Activated gamma-delta T cell treated with anti-CD3 and anti-CD28 coated beads, Interleukin-2, amount 50 U/mL, for 16 hours (primary cell): ENCODE data around the gene VENTX.
A peak's percentile ranks its signal among the peaks of the same experiment; 100 is the strongest.

Experiments
- DNase-seq: peaks from one replicate; pipeline ENCODE4 v3.0.0-alpha.2; 2020; ENCODE audit warnings: low read depth

VENTX gene

DNA sequence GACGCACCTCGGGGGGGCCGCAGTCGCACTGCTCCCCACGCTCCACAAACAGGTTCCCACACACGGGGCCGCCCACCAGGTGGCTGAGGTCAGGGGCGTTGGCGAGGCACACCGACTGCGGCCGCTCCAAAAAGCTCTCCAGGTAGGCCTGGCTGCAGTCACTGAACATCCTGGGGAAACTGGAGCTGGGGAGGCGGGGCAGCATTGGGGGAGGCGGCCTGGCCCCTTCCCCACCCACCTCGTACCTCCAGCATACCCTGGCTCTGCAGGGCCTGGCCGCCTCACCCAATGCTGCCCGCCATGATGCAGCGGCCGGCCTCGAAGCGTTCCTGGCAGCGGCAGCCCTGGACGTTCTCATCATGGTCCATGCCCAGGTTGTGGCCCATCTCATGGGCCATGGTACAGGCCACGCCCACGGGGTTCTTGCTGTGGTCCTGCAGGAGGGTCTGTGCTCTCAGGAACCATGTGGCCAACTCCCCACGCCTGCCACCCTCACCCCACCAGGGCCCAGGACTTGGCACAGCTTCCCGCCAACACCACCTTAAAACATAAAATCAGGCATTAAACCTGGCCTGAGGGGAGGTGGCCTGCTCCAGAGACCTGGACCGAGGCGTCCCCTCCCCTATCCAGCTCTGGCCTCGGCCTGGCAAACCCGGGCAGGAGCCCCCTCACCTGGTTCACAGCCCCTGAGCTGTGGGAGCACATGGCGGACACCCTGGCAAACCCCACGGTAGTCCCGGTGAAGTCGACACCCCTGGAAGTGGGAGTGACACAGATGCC is 34.1 kb downstream of the VENTX start:
- no peak for DNase-seq

GRCh38 chr10:133272301-133272963 is 34.8 kb downstream of the VENTX start:
- no peak for DNase-seq

GRCh38 chr10:133272964-133273420 is 35.3 kb downstream of the VENTX start:
- no peak for DNase-seq

GRCh38 chr10:133273534-133274143 is 36.0 kb downstream of the VENTX start:
- no peak for DNase-seq

DNA sequence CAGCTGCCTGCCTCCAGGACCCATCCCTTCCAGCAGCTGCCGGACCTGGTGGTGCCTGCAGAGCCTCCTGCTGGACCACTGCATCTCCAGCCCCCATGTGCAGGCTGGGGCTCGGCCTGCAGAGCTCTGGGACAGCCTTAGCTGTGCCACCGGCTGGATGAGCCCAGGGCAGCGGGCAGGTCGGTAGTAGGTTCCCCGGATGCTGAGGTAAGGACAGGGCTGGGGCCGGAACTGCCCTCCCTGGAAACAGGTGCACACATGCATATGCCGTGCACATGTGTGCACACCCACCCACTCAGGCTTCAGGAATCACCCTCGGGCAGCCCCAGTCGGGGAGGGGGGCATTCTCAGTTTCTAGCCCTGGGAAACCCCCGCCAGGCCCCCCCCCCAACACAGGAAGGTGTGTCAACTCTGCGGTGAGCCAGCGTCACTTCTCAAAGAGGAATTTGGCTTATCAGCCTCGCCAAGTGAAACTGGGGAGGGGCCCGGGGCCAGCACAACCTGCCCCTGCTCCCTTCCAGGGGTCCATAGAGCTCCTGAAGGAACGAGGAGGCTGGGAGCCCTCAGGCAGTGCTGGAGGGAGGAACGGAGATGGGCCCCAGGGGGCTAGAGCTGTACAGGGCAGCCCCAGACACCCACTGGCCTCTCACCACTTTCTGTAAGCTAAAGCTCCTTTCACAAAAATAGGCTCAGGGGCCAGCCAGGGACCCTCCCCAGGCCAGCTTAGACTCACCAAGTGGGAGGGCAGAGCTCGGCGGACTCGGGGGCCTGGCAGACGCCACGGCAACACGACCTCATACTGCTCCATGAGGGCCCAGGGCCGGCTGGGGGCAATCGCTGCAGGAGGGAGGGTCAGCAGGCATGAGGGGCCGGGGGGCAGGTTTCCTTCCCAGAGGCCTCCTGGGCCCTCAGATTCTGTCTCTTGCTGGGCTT is 37.4 kb downstream of the VENTX start:
- peak; percentile 81 for DNase-seq

DNA sequence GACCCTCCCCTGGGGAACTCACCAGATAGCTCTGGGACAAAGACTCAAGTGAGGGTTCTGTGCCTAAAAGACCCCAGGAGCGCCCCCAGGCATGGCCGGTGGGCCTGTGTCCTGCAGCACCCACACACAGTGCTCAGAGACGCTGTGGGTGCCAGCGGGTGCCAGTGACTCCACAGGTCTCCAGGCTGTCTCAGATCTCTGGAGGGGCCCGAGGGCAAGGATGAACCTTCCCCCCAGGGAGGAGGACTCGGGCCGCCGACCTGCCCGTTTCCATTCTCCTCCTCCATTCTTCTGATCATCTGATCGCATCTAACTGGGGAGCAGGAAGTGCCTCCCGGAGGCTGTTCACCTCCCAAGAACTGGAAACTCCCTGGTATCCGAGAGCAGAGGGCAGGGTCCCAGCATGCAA is 38.0 kb downstream of the VENTX start:
- no peak for DNase-seq

GRCh38 chr10:133276100-133276434 is 38.4 kb downstream of the VENTX start:
- no peak for DNase-seq

GRCh38 chr10:133276435-133277201 is 39.0 kb downstream of the VENTX start, which contains the start of gene ADAM8:
ADAM8 (minus strand) TSS chr10:133276868; CDS start chr10:133276817, 51 bp downstream.
- DNase-seq = no peak

DNA sequence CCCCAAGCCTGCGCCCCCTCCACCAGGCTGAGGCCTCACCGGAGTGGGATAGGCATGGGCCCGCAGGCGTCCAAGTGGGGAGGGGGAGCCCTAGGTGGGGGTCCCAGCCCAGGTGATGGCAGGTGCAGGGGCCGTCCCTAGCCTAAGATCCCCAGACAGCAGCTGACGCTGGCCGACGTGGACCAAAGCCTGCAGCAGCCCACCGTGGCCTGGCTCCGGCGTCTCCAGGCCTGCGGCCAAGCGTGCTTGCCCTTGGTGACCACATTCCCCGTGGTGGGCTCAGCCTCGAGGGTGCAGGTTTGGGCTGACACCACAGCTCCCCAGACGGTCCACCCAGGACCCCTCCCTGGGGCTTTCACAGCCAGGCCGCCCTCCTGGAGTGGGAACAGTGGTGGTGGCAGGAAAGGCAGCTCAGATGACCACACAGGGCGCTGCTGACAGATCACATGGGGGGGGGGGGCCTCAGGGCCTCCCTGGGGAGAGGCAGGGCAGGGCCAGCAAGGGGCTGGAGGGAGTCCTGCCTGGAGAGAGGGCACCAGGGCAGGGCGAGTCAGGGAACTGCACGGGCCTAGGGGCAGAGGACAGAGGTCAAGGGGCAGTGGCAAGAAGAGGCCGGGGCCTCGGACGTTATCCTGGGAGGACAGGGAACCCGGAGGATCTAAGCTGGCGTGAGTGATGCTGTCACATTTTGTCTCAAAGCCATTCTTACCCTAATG is 39.8 kb downstream of the VENTX start:
- DNase-seq = no peak

GRCh38 chr10:133277993-133278576 is 40.4 kb downstream of the VENTX start:
- DNase-seq = no peak

GRCh38 chr10:133278577-133279265 is 41.1 kb downstream of the VENTX start:
- no peak for DNase-seq

DNA sequence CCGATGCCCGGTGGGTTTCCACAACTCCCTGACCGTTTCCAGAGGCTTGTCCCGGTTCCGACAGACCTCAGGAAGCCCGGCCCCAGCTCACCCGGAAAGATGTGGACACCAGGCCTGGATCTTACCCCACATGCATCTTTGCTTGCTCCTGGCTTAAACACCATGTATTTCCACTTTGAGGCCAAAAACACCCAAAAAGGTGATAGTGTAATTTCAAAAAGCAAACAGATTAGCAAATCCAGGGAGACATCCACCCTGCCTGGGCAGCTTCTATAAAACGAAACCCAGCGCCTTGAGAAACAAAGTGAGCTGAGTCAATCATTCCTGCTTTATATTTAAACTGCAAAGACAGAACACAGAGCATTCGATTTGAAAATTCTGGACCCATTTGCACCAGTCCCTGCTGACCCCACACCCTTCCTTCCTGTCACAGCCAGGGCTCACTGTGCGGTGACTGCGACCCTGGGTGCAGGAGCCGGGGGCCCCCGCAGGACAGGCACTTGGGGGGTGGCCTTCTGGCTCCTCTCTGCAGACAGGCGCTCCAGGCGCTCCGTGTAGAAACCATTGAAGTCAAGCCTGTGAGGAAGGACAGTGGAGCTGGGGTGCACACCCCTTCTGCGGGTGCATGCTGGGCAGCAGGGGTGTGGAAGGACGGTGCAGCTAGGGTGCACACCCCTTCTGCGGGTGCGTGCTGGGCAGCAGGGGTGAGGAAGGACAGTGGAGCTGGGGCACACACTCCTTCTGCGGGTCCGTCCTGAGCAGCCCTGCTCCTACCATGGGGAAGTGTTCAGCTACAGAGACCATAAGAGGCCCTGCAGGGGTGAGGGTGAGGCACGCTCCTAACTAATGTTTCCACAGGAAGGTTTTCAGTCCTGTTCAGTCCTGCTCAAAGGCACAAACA is 41.9 kb downstream of the VENTX start:
- DNase-seq = no peak

DNA sequence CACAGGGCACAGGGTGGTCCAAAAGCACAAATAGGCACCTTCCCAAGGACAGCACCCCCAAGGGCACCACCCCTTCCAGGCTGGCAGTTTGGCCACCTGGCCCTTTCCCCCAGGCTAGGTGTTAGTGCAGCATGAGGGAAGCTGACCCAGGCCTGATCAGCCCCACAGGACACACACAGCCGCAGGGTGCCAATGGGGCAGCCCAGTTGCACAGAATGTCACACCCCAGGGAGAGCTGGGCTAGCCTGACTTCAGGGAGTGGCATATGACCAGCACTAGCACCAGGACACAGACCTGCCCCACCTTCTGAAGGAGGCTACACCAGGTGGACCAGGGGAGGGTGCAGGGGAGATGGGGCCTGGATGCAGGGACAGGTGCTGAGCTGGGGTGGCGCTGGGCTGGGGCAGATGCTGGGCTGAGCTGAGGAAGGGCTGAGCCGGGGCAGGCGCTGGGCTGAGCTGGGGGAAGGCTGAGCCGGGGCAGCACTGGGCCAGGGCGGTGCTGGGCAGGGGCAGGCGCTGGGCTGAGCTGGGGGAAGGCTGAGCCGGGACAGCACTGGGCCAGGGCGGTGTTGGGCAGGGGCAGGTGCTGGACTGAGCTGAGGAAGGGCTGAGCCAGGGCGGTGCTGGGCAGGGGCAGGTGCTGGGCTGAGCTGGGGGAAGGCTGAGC is 42.9 kb downstream of the VENTX start:
- no peak for DNase-seq

- no peak for DNase-seq
Observed at GRCh38 chr10:133281084-133281483, 43.4 kb downstream of the VENTX start.

GRCh38 chr10:133281628-133282372 is 44.1 kb downstream of the VENTX start:
- DNase-seq = no peak

DNA sequence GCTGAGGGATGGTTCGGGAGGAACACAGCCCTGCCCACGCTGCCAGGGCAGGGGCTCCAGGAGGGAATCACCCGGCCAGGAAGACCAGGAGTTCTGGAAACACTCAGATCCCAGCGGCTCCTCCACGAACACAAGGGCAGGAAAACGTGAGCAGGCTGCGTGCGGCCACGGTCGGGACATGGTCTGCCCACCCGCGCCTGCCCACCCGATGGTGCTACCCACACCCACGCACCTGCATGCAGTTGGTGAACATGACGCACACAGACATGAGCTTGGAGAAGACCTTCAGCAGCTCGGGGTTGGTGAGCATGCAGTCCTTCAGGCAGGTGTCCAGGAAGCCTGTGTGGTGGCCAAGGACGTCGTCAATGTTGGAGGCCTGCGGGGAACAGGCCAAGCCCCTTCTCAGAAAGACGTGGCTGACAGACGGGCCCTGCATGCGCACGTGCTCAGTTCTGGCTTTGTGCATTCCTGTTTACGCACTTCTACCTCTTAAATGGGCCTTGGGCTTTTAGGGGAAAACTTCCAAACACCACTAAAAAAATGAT is 45.3 kb downstream of the VENTX start:
- no peak for DNase-seq

DNA sequence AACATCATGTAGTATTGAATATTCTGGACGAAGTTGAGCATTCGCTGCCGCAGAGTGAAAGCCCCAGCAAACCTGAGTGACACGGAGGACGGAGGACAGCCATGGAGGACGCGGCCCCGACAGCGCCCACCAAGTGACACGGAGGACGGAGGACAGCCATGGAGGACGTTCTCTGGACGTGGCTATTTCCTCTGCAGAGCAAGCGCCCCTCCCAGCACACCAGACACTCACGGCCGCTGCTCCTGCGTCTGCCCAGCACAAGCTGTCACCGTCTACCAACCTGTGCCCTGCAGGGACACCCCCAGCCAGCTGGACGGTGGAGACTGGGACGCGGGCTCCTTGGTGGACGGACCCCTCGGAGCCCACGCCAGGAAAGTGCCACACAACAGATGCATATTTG is 46.3 kb downstream of the VENTX start:
- no peak for DNase-seq
